Amniotic epithelial cell (primary cell): ENCODE data around the gene LEPR.
"Not testable (repeated sequence)": the region's sequence is repeated elsewhere in the genome, so short reads cannot be mapped to it uniquely, and the experiment has no call there.

Source experiments
- DNase-seq: peaks from one replicate; pipeline ENCODE4 v3.0.0-alpha.2; 2010; ENCODE audit warnings: low read depth

LEPR gene

GRCh38 chr1:65435987-65436386, 15.5 kb downstream of the LEPR start:
- DNase-seq, result peak; percentile 76

- no peak for DNase-seq
These were observed 17.1 kb downstream of the LEPR start for GRCh38 chr1:65437616-65438015.

- DNase-seq, result no peak
These were observed 19.9 kb downstream of the LEPR start for GRCh38 chr1:65440322-65440900.

DNA sequence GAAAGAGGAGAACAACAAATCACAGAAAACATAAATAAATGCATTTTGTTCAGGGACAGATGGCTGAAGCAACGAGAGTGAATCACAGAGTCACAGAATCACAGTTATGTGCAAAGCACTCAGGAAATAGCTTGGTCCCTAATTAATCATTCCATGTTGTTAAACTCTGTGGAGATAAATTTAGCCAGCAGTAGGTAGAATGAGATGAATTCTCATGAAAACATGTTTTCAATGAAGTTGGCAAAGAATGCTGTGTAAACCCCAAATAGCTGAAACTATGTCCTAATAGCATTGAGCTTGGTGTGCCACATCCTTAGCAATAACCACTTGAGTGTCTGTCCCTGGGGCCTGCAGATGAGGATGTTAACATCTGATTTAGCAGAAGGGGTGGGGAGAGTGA, 20.4 kb downstream of the LEPR start:
- peak; percentile 78 for DNase-seq

DNA sequence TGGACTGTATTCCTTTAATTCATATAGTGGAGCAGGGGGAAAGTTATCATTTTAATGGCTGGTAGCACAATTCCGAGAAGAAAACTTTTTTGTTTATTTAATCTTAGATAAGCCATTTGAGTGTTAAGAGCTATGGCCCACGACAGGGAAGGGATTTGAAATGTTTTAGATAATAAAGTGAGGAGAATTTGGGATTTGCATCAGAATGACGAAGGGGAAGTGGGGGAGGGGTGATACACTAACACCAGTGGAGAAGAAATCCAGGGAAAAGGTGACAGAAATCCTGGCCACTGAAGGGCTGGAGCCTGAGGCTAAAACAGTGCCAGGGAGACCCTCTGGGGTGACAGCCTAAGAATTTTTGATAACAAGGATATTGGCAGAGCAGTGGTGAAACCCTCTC, 21.0 kb downstream of the LEPR start:
- DNase-seq, result no peak

DNA sequence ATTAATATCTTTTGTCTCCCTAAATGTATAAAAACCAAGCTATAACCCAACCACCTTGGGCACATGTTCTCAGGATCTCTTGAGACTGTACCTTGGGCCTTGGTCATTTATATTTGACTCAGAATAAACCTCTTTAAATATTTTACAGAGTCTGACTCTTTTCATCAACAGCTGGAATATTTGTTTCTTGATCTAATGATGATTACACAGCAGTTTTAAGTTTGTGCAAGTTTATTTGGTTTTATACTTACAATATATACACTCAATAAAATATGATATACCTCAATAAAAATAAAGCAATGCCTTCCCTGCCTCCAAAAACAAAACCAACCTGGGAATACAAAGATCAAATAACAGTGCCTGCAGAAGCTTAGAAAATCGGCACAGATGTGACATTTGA, 22.0 kb downstream of the LEPR start:
- DNase-seq, result no peak

GRCh38 chr1:65443647-65444046, 23.2 kb downstream of the LEPR start:
- no peak for DNase-seq

- DNase-seq, result no peak
These were observed 23.7 kb downstream of the LEPR start for GRCh38 chr1:65444128-65444640.

- DNase-seq, result no peak
These were observed 25.4 kb downstream of the LEPR start for GRCh38 chr1:65445837-65446236.

- no peak for DNase-seq
These were observed 28.9 kb downstream of the LEPR start for GRCh38 chr1:65449214-65449823.

GRCh38 chr1:65455678-65456077, 35.2 kb downstream of the LEPR start:
- not testable (repeated sequence) for DNase-seq

DNA sequence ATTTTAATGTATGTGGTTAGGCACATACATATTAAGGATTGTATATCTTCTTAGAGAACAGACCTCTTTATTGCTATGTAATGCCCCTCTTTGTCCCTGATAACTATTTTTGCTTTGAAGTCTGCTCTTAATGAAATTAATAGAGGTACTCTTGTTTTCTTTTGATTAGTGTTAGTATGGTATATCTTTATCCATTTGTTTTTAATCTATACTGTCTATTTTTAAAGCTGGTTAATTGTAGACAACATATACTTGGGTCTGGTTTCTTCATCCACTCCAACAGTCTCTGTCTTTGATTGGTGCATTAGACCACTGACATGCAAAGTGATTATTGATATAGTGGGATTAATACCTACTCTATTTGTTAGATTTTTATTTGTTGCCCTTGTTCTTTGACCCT, 36.0 kb downstream of the LEPR start:
- no peak for DNase-seq

GRCh38 chr1:65457868-65458267, 37.4 kb downstream of the LEPR start:
- DNase-seq, result no peak

- DNase-seq, result no peak
These were observed 38.4 kb downstream of the LEPR start for GRCh38 chr1:65458730-65459396.

- DNase-seq, result peak; percentile 50
These were observed 38.9 kb downstream of the LEPR start for GRCh38 chr1:65459397-65459768.

GRCh38 chr1:65465837-65466236, 45.4 kb downstream of the LEPR start:
- not testable (repeated sequence) for DNase-seq

- peak; percentile 66 for DNase-seq
These were observed 47.1 kb downstream of the LEPR start for GRCh38 chr1:65467536-65467935.

DNA sequence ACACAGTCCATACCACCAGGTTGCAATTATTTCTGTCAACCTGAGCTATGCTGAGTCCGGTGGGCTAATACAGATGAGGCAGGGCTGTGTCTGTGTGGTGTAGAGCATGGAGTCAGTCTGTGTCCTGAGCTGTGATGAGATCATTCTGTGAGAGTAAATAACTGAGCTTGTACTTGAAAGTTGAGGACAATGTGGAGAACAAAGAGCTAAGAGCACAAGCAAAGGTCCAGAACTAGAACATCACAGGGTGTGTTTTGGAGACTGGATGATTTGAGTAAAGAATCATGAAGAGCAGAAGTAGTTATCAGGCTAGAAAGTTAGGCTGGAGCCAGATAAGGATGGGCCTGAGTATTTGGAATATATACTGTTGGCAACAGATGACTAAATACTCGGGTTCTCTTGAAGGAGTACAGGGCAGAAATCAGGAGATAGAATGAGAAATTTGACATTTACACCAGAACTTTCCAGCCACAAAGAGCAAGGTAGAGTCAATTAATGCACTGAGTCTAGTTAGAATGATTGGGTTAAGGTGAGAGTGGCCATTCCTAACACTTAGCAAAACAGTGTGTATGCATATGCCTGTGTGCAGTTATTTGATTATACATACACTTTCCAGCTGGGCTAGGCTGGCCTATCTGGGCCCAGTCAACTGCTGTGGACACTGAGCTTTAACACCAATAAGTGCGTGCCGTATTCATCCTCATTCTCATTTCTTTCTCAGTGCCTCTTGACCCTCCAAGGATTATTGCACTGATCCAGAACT, 48.8 kb downstream of the LEPR start:
- DNase-seq, result no peak

- no peak for DNase-seq
These were observed 49.4 kb downstream of the LEPR start for GRCh38 chr1:65469889-65470340.
